NOMO-1 (cell line): ENCODE data around the gene LRRK2.

Experiments
- DNase-seq, 2 experiments: peaks; one replicate each; lab custom pipeline; 2025; ENCODE audit not compliant: unreplicated experiment in 2 of 2; lab: John Stamatoyannopoulos, UW

Gene LRRK2

DNA sequence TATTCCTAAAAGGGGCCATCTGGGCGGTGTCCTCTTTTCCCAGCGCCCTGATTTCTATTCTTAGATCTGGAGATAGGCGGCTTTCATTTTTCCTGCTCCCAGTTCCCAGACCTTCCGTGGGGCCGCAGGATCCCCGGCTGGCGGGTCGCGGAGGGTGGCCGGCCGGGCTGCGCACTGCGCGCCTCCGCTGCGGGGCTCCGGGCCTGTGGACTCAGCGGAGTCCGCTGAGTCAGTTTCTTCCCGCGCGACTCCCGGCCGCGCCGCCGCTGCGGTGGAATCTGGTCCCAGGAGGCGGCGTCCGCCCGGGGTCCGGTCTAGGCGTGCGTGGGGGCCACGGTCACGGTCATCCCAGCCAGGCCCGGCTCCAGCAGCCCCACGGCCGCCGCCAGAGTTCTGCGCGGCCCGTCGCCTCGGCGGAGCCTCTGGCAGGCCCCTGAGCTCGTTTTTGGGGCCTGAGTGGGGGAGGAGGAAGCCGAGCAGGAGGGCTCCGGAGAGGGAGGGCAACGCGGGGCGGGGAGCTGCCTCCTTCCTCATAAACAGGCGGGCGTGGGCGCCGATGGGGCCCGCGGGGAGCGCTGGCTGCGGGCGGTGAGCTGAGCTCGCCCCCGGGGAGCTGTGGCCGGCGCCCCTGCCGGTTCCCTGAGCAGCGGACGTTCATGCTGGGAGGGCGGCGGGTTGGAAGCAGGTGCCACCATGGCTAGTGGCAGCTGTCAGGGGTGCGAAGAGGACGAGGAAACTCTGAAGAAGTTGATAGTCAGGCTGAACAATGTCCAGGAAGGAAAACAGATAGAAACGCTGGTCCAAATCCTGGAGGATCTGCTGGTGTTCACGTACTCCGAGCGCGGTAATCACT lies at the start of gene LRRK2:
Gene LRRK2 (plus strand): TSS at position 559 of the 853 bp plus-strand sequence. CDS start 135 bp downstream, at position 694.
- DNase-seq: peak; percentile 86 to 91

- no peak for DNase-seq
Observed at GRCh38 chr12:40175045-40175444, 49.8 kb upstream of the LRRK2 start.

DNA sequence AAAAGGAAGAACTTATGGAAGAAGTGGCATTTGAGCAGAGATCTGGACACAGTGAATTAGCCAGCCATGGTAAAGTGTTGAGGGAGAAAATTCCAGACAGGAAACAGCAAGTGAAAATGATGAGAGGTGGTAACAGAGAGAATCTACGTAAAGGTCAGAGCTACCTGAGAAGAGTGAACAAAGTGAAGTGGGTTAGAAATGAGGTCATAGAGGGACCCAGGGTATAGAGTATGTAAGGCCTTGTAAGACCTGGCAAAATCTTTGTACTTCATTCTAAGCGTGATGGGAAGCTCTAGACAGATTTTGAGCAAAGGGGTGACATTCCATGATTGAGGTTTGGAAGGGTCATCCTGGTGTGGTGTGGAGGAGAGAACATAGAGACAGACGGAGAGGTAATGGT lies 49.3 kb upstream of the LRRK2 start:
- no peak for DNase-seq

DNA sequence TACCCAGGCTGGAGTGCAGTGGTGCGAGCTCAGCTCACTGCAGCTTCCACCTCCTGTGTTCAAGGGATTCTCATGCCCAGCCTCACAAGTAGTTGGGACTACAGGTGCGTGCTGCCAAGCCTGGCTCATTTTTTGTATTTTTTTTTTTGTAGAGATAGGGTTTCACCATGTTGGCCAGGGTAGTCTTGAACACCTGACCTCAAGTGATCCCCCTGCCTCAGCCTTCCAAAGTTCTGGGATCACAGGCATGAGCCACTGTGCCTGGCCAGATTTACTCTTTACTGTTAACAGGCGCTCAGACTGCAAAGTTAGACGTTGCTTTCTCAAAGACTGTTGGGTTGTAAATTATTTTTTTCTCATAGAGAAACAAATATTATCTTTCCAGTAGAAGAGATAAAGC lies 46.1 kb upstream of the LRRK2 start:
- DNase-seq: no peak

GRCh38 chr12:40181490-40181889 lies 43.3 kb upstream of the LRRK2 start:
- DNase-seq: no peak

- DNase-seq: no peak
Observed at GRCh38 chr12:40183715-40184114, 41.1 kb upstream of the LRRK2 start.

GRCh38 chr12:40184493-40185302 lies 40.1 kb upstream of the LRRK2 start:
- DNase-seq: no peak

DNA sequence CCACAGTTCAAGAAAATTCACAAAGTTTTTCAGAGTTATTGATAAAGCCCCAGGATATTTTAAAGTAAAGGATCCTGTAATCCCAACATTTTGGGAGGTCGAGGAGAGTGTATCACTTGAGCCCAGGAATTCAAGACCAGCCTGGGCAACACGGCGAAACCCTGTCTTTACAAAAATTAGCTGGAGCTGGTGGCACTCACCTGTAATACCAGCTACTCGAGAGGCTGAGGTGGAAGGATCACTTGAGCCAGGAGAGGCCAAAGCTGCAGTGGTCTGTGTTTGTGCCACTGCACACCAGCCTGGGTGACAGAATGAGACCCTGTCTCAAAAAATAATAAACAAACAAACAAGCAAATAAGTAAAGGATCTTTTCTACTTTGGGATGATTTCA lies 39.5 kb upstream of the LRRK2 start:
- no peak for DNase-seq

DNA sequence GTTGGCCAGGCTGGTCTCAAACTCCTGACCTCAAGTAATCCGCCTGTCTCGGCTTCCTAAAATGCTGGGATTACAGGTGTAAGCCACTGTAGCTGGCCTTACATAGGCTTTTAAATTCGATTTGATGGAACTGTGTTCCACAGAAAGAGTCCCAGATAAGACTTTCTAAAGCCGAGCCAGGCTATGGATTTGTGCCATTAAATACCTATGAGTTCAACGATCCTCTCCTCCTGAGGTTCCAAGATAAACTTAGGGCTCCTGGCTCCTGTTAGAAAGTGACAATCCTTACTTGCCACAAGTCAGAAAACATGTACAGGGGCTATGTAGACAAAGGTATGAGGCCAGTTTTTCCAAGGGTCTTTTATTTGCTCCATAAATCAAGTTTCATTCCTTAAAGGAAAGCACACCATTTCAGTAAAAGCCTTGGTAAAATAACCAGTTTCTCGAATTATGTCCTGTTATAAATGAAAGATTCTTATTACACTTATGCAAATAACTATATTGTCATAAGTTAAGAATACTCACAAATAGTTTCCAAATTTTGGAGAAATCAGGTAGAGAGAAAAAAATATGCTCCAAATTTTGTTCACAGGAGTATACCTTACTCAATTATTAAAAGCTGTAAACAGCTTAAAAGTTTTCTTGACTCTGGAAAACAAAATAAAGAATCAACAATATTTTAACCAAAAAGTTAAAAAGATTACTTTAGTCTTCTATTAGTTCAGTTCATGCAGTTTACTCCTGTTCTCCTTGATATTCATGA lies 36.1 kb upstream of the LRRK2 start:
- no peak for DNase-seq

GRCh38 chr12:40192704-40193255 lies 32.0 kb upstream of the LRRK2 start:
- DNase-seq: peak; percentile 70 to 75

DNA sequence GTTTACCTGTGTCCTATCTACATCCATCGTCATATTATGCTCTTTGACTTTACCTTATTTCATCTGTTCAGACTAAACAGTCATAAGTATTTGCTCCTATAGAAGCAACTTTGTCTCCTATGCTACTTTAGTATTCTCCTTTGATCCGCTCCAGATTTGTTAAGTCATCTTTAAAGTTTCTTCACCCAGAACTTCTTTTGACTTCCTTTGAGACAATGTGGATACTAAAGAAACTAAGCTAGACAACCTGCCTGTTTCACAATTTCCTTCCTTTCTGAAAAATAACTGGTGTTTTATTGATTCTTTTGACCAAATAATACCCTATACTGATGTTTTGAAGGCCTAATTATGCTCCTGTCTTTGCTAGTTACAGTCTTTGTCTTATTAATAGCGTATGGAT lies 30.0 kb upstream of the LRRK2 start:
- DNase-seq: peak; percentile 51 to 89

DNA sequence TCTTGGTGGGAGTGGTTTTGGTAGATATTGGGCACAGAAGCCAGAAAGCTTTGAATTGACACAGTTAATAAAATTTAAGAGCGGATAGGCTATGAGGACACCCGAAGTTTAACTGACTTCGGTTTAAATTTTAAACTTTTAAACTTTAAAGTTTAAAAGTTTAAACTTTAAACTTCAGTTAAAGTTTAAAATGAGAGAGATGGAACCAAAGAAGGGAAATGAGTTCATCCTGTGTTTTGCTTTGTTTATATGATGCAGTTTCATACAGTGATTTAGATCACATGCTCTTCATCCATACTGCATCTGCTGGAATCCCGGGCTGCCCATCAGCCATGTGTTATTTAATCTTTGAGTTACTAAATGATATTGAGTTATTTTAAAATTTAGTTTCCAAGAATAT lies 27.2 kb upstream of the LRRK2 start:
- DNase-seq: no peak

DNA sequence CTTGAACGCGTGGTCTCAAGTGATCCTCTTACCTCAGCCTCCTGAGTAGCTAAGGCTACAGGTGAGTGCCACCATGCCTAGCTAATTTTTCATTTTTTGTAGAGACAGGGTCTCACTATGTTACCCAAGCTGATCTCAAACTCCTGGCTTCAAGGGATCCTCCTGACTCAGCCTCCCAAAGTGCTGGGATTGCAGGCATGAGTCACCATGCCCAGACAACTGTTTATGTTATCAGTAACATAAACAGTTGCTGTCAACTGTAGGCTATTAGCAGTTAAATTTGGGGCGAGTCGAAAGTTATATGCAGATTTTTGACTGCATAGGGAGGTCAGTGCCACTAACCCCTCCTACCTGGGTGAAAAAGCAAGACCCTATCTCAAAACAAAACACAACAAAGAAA lies 26.2 kb upstream of the LRRK2 start:
- no peak for DNase-seq

- DNase-seq: peak; percentile 80 to 92
Observed at GRCh38 chr12:40202095-40203059, 22.4 kb upstream of the LRRK2 start.

DNA sequence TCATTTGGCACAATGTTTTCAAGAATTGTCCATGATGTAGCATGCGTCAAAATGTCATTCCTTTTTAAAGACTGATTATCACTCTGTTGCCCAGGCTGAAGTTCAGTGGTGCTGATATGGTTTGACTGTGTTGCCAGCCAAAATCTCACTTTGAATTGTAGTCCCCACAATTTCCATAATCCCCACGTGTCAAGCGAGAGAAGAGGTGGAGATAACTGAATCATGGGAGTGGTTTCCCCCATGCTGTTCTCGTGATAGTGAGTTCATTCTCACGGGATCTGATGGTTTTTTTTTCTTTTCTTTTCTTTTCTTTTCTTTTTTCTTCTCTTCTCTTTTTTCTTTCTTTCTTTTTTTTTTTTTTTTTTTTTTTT lies 21.8 kb upstream of the LRRK2 start:
- DNase-seq: no peak

- peak in 1 of 2 experiments; percentile 5 for DNase-seq
Observed at GRCh38 chr12:40204337-40204736, 20.5 kb upstream of the LRRK2 start.

DNA sequence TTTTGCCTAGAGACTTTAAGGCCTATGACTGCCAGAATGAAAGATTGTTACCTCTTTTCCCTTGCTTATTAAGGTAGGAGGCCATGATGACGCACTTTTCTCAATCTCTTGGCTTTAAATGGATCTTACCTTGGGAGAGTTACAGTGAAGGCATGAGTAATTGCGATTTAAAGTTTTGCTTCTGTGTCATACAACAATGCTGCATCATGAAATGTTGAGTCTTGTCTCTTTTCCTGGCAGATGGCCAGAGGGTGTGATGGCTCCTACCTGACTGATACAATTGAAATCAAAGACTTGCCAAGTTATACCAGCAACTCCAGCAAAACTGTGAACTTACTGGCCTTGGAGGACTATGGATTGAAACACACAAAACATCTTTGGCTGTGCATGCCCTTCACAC lies 17.2 kb upstream of the LRRK2 start:
- DNase-seq: no peak

DNA sequence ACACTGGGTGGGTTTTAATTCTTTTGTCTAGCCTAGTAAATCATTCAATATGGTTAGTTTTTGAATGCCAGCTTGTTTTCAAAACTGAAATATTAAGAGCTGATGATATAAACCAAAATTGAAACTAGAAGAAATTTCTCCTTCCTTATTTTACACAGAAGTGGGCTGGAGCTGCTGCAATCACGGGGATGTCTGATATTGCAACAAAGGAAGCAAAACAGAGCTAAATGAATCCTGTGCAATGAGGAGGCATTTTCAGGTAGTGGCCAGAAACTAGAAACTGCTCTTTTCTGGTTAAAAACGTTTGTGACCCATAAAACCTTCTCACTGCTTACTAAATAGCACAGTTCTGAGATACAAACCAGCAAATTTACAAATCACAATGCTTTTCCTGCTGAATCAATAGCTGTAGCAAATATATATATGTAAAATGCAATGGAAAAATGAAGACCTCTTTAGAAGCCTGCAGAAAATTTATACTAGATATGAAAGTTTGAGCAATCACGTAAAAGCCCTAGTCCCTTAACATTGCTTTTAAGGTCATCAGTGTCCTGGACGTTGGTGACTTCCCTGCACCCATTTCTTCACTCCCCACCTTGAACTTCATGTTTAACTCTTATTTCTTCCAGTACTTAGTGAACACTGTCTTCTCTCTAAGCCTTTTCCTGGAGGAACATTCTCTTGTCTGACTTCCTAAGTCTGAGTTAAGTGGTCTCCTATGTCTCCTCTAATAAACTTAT lies 15.9 kb upstream of the LRRK2 start:
- DNase-seq: peak; percentile 81 to 98

- DNase-seq: no peak
Observed at GRCh38 chr12:40209886-40210285, 14.9 kb upstream of the LRRK2 start.
